CD8-positive, alpha-beta memory T cell (primary cell): ENCODE data around the gene MAPK11. TPM values are rescaled to one million over a fixed set of nuclear protein-coding genes. Genes with fewer than 3 reads are reported as not detected.

Experiments used
- CTCF ChIA-PET: fragments of 350-600 bp; sonication (Branson Sonifier 250); formaldehyde crosslinking; loops from one replicate; lab custom pipeline; 2021; ENCODE audit warnings: antibody characterized with exemption; lab: Charles Lee
- POLR2A ChIA-PET: fragments of 350-600 bp; sonication (Branson Sonifier 250); formaldehyde crosslinking; loops from one replicate; lab custom pipeline; 2021; ENCODE audit warnings: antibody characterized with exemption; lab: Charles Lee
- DNase-seq, 5 donors: peaks; one replicate each; pipeline versions ENCODE4 v3.0.0 to v3.0.0-alpha.2; 2020 to 2022; ENCODE audit warnings: mixed read lengths in 1 of 5
- H3K27ac ChIP-seq: one replicate; pipeline ENCODE4 v1.7.0; 2013; ENCODE audit warnings: low read depth, mild to moderate bottlenecking, low read length, moderate library complexity
- H3K27me3 ChIP-seq: 2 replicates; pipeline ENCODE4 v1.7.0; 2013; ENCODE audit warnings: low read length, mild to moderate bottlenecking; ENCODE audit not compliant: insufficient read depth, poor library complexity, severe bottlenecking
- H3K36me3 ChIP-seq: 2 replicates; pipeline ENCODE4 v1.7.0; 2013; ENCODE audit warnings: mild to moderate bottlenecking, low read length, moderate library complexity; ENCODE audit not compliant: insufficient read depth
- H3K4me1 ChIP-seq: 2 replicates; pipeline ENCODE4 v1.7.0; 2013; ENCODE audit warnings: mild to moderate bottlenecking, low read length, moderate library complexity; ENCODE audit not compliant: insufficient read depth
- H3K4me3 ChIP-seq: 2 replicates; pipeline ENCODE4 v1.7.0; 2013; ENCODE audit warnings: mild to moderate bottlenecking, low read length
- H3K9me3 ChIP-seq: 2 replicates; pipeline ENCODE4 v1.7.0; 2013; ENCODE audit warnings: mild to moderate bottlenecking, low read length
- H3K27ac Mint-ChIP-seq, 8 donors: one replicate each; pipeline ENCODE4 v1.8.0; 2020 to 2021; ENCODE audit warnings: mixed read lengths in 8 of 8, mild to moderate bottlenecking in 6 of 8, inconsistent platforms in 3 of 8, moderate library complexity in 3 of 8
- H3K27me3 Mint-ChIP-seq, 2 donors: one replicate each; pipeline ENCODE4 v1.8.0; 2020 to 2021; ENCODE audit warnings: mixed read lengths in 2 of 2, mild to moderate bottlenecking in 1 of 2, moderate library complexity in 1 of 2
- H3K36me3 Mint-ChIP-seq, 3 donors: one replicate each; pipeline ENCODE4 v1.8.0; 2020 to 2021; ENCODE audit warnings: mixed read lengths in 3 of 3, inconsistent platforms in 1 of 3, mild to moderate bottlenecking in 1 of 3
- H3K4me1 Mint-ChIP-seq, 3 donors: one replicate each; pipeline ENCODE4 v1.8.0; 2020 to 2021; ENCODE audit warnings: mixed read lengths in 3 of 3, inconsistent platforms in 1 of 3, mild to moderate bottlenecking in 1 of 3
- H3K4me3 Mint-ChIP-seq, 7 donors: one replicate each; pipeline ENCODE4 v1.8.0; 2020 to 2021; ENCODE audit warnings: mixed read lengths in 7 of 7, mild to moderate bottlenecking in 6 of 7, moderate library complexity in 4 of 7, inconsistent platforms in 2 of 7
- H3K9me3 Mint-ChIP-seq, 5 donors: one replicate each; pipeline ENCODE4 v1.8.0; 2020 to 2022; ENCODE audit warnings: mixed read lengths in 5 of 5, mild to moderate bottlenecking in 3 of 5, moderate library complexity in 2 of 5, inconsistent platforms in 1 of 5
- polyA plus RNA-seq: library from polyadenylated mRNA; unstranded; fragments of 300-500 nt; fragmentation: Illumina TruSeq; gene quantifications from one replicate; pipeline ENCODE4 v1.2.3, GENCODE V29; 2021
- total RNA-seq, 2 experiments: library from RNA; stranded (reverse); gene quantifications; one replicate each; pipeline ENCODE4 v1.2.3, GENCODE V29; 2021

Gene MAPK11
- total and polyA plus RNA-seq, 3 experiments from 2014 or later, result 0.28 to 13.2 (median 12.8) TPM

DNA sequence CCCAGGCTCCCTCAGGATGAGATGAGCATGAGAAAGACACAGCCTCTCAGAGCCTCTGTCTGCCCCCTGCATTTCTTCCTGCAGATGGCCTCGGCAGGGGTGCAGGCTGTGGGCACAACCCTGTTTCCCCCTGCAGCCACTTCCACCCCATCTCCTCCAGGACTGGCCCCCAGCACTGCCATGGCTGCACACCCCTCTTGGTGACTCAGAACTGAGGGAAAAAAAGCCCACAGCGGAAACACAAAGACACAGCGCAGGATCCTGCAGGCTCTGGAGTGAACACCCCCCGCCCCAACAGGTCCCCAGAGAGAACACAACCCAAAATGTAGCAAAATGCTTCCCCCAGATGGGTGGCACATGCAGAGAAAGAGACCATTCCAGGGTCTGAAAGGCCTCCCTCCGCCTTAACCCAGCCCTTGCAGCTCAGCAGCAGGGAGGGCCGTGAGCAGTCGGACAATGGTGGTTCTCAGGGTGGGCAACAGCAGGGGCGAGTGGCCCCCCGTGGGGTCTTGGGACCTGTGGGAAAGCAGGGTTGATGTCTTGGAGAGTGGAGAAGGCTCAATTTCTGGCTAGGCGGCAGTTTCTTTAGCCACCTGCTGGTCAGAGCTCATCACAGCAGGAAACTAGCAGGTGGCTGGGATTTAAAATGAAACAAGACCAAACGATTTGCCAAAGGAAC is 33.3 kb downstream of the MAPK11 start:
- H3K27ac ChIP-seq, result no peak overlapping the region
- Mint-ChIP-seq H3K9me3 (no peaks in the 10 kb centered on the region), H3K4me1 (peaks cover 22 to 46% (median 23%) of the 10 kb centered on the region in 3 donors), H3K27ac (no peak overlapping the region), H3K27me3 (no peaks in the 10 kb centered on the region), H3K36me3 (peaks cover 0 to 68% (median 7%) of the 10 kb centered on the region in 3 donors), H3K4me3 (no peak overlapping the region)
- H3K27me3 ChIP-seq, result no peaks in the 10 kb centered on the region
- H3K36me3 ChIP-seq, result peaks cover 26% of the 10 kb centered on the region
- H3K4me3 ChIP-seq, result no peak overlapping the region
- peaks cover 8% of the 10 kb centered on the region for H3K4me1 ChIP-seq
- ChIA-PET CTCF (no interaction called here), POLR2A (interaction anchor here (0.6 kb wide), 1 partner anchor 327 kb away, joined by 8 read pairs; no protein-coding TSS in a partner anchor)
- no peaks in the 10 kb centered on the region for H3K9me3 ChIP-seq
- DNase-seq, result no peak

DNA sequence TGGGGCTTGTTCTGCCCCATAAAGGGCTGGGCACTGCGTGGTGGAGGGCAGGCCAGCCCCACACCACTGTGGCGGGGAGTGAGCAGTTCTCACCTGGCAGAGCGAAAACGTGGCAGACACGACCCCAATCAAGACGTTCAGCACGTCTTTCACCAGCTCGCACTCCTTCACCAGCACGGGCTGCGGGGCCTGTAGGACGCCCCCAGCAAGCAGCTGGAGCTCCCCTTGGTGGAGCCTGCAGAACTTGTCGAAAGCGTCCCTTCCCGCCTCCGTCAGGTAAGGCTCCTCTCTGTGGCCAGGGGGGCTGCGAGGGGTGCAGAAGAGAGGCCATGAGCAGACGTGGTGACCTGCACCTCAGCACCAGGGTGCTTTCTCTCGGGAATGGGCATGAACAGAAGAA is 37.0 kb downstream of the MAPK11 start:
- Histone ChIP-seq H3K9me3 (no peaks in the 10 kb centered on the region), H3K27ac (no peak overlapping the region), H3K27me3 (no peaks in the 10 kb centered on the region), H3K36me3 (peaks cover 21% of the 10 kb centered on the region), H3K4me3 (no peak overlapping the region), H3K4me1 (no peaks in the 10 kb centered on the region)
- Mint-ChIP-seq H3K36me3 (peaks cover 0 to 69% (median 10%) of the 10 kb centered on the region in 3 donors), H3K27ac (peak overlapping the region in 1 of 8 donors; percentile 5), H3K9me3 (no peaks in the 10 kb centered on the region), H3K27me3 (no peaks in the 10 kb centered on the region), H3K4me1 (peaks cover 11 to 29% (median 16%) of the 10 kb centered on the region in 3 donors), H3K4me3 (no peak overlapping the region)
- no peak for DNase-seq
- CTCF ChIA-PET, result no interaction called here
- POLR2A ChIA-PET, result no interaction called here

DNA sequence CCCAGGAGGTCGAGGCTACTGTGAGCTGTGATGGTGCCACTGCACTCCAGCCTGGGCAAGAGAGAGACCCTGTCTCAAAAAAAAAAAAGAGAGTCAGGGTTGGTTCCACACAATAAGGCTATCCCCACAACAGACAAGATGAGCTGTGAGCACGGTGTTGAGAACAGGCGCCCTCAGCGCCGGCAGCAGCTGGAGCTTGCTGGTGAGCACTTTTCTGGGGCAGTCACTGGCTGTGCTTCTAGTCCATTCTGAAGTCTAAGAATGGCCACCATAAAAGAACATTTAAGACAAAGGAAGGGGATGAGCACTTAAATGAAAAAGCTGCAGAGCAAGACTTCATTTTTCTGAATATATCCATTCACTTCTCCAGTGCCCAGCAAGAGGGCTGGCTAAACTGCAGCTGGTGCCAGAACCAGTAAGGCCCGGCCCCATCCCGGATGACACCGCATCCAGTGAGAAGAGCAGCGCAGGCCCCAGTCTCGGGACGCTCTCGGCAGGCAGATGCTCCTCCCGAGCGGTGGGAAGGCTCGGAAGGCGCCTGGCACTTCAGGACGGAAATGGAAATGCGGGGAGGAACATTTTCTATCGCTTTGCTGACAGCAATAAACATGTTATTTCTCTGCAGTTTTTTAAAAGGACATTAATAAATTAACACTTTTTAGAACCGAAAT is 37.6 kb downstream of the MAPK11 start:
- POLR2A ChIA-PET, result no interaction called here
- H3K36me3 Mint-ChIP-seq, result peaks cover 0 to 68% (median 10%) of the 10 kb centered on the region in 3 donors
- Histone ChIP-seq H3K27me3 (no peaks in the 10 kb centered on the region), H3K4me3 (no peak overlapping the region), H3K36me3 (peaks cover 21% of the 10 kb centered on the region), H3K4me1 (no peaks in the 10 kb centered on the region), H3K9me3 (no peaks in the 10 kb centered on the region), H3K27ac (no peak overlapping the region)
- H3K4me1 Mint-ChIP-seq, result peaks cover 11 to 25% (median 16%) of the 10 kb centered on the region in 3 donors
- no peak for DNase-seq
- no peaks in the 10 kb centered on the region for H3K27me3 Mint-ChIP-seq
- H3K4me3 Mint-ChIP-seq, result peak overlapping the region in 1 of 7 donors; percentile 5
- CTCF ChIA-PET, result no interaction called here
- H3K27ac Mint-ChIP-seq, result no peak overlapping the region
- no peaks in the 10 kb centered on the region for H3K9me3 Mint-ChIP-seq

DNA sequence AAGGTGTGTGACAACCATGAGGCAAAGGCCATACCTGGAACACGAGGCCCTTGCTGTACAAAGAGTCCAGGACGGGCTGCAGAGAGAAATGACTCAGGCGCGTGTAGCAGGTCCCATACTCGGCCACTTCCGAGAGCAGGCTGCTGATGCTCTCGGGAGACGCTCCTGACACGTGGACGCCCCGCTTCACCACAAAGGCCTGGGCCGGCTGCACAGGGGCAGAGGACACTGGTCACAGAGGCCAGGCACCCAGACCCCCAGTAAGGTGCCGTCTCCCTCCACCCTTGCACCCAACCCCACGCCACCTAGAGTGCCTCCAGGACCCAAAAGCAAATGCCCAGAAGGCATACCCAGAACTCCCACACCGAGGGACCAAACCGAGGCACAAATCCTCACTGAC is 40.8 kb downstream of the MAPK11 start:
- Histone ChIP-seq H3K36me3 (peaks cover 17% of the 10 kb centered on the region), H3K27ac (no peak overlapping the region), H3K4me3 (no peak overlapping the region), H3K9me3 (no peaks in the 10 kb centered on the region), H3K4me1 (no peaks in the 10 kb centered on the region), H3K27me3 (no peaks in the 10 kb centered on the region)
- DNase-seq, result no peak
- Mint-ChIP-seq H3K9me3 (no peaks in the 10 kb centered on the region), H3K27me3 (no peaks in the 10 kb centered on the region), H3K4me3 (peak overlapping the region in 1 of 7 donors; percentile 28), H3K4me1 (peaks cover 6 to 9% (median 8%) of the 10 kb centered on the region in 3 donors), H3K36me3 (peaks cover 0 to 70% (median 12%) of the 10 kb centered on the region in 3 donors), H3K27ac (no peak overlapping the region)
- ChIA-PET CTCF (interaction anchor here (1.5 kb wide), 1 partner anchor 12 kb away, joined by 6 read pairs; no protein-coding TSS in a partner anchor), POLR2A (no interaction called here)

DNA sequence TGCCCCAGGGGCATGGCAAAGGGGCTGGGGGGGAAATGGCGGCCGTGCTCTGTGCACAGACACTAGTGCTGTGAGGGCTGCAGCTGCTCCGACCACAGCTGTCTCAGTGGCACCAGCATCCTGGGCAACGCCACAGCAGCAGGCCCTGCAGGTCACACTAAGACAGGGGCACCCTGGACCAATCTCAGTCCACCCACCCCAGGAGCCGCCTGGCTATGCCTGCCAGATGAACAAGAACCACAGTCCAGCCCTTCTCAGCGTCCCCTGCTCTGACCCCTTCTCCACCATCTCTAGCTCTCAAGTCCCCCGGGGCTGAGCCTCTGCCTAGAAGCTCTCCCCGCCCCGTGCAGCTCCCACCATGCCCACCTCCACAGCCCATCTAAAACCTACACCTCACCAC is 41.8 kb downstream of the MAPK11 start:
- CTCF ChIA-PET, result interaction anchor here (1.1 to 1.2 kb wide), 2 partner anchors 15 to 79 kb away, joined by 4 read pairs; no protein-coding TSS in a partner anchor
- Mint-ChIP-seq H3K4me3 (no peak overlapping the region), H3K27me3 (no peaks in the 10 kb centered on the region), H3K27ac (peak overlapping the region in 1 of 8 donors; percentile 36), H3K36me3 (peaks cover 0 to 72% (median 12%) of the 10 kb centered on the region in 3 donors), H3K9me3 (no peaks in the 10 kb centered on the region), H3K4me1 (peaks cover 0 to 5% (median 4%) of the 10 kb centered on the region in 3 donors)
- POLR2A ChIA-PET, result no interaction called here
- Histone ChIP-seq H3K27ac (no peak overlapping the region), H3K9me3 (no peaks in the 10 kb centered on the region), H3K4me1 (no peaks in the 10 kb centered on the region), H3K27me3 (no peaks in the 10 kb centered on the region), H3K4me3 (no peak overlapping the region), H3K36me3 (peaks cover 25% of the 10 kb centered on the region)
- no peak for DNase-seq

DNA sequence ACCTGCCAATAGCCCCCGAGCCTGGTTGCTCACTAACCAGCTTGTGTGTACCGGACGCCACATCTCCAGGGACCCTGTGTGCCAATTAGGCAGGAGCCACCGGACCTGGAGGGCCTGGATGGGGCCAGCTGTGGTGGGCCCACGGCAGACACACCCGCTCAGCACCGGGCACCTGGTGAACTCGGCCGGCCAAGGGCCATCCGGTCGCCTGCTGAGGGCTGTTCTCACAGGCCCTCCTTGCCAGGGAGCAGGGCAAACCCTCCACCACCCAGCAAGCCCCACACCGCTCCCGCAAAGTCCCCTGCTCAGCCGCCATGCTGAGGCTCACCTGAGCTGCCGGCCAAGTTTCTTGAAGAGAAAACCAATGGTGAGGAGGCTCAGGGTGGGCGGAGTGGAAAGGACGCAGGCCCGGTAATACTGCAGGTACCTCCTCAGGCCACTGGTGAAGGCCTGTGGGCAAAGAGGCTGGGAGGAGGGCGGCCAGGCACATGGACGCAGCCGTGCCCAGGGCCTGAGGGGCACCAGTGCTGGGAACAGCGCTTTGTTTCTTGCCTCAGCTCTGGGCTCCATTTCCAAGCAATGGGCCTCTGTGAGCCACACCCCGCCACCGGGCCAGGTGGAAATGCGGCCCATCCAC is 42.5 kb downstream of the MAPK11 start:
- no peak for DNase-seq
- ChIA-PET POLR2A (no interaction called here), CTCF (interaction anchor here (1.1 to 1.2 kb wide), 2 partner anchors 16 to 79 kb away, joined by 4 read pairs; no protein-coding TSS in a partner anchor)
- no peak overlapping the region for H3K4me3 ChIP-seq
- Mint-ChIP-seq H3K27me3 (no peaks in the 10 kb centered on the region), H3K36me3 (peaks cover 3 to 72% (median 9%) of the 10 kb centered on the region in 3 donors), H3K9me3 (no peaks in the 10 kb centered on the region), H3K27ac (no peak overlapping the region), H3K4me1 (peaks cover 0 to 5% (median 4%) of the 10 kb centered on the region in 3 donors), H3K4me3 (no peak overlapping the region)
- H3K27me3 ChIP-seq, result no peaks in the 10 kb centered on the region
- H3K9me3 ChIP-seq, result no peaks in the 10 kb centered on the region
- H3K36me3 ChIP-seq, result peaks cover 31% of the 10 kb centered on the region
- no peak overlapping the region for H3K27ac ChIP-seq
- H3K4me1 ChIP-seq, result no peaks in the 10 kb centered on the region

DNA sequence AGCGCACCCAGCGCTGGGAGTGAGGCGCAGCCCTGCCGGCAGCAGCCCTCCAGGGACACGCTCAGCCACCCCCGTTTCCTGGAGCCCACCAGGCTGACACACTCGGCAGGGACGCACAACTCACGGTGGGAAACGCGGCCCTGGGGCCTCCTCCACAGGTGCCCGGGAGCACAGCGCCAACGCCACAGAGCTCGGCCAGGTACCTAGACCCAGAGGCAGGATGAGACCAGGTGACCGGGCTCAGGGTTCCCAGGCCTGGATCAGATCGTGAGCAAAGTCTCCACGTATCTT is 43.4 kb downstream of the MAPK11 start:
- Histone ChIP-seq H3K9me3 (no peaks in the 10 kb centered on the region), H3K4me1 (no peaks in the 10 kb centered on the region), H3K27ac (no peak overlapping the region), H3K4me3 (no peak overlapping the region), H3K27me3 (no peaks in the 10 kb centered on the region), H3K36me3 (peaks cover 39% of the 10 kb centered on the region)
- Mint-ChIP-seq H3K4me3 (no peak overlapping the region), H3K27me3 (no peaks in the 10 kb centered on the region), H3K36me3 (peaks cover 3 to 72% (median 9%) of the 10 kb centered on the region in 3 donors), H3K4me1 (peaks cover 0 to 5% (median 4%) of the 10 kb centered on the region in 3 donors), H3K27ac (no peak overlapping the region), H3K9me3 (no peaks in the 10 kb centered on the region)
- DNase-seq, result no peak
- ChIA-PET POLR2A (no interaction called here), CTCF (interaction anchor here (1.8 kb wide), 1 partner anchor 15 kb away, joined by 8 read pairs; no protein-coding TSS in a partner anchor)
